ENCODE data around the gene DLK2. TPM values are rescaled to one million over a fixed set of nuclear protein-coding genes. Genes with fewer than 3 reads are reported as not detected.
A peak's percentile ranks its signal among the peaks of the same experiment; 100 is the strongest.

DLK2 gene
- total and polyA plus RNA-seq, 2 of the 13 experiments (the other 11 are each of a cell fraction or from before 2014, with no cell fraction given), result 1.2 to 3.8 TPM

DNA sequence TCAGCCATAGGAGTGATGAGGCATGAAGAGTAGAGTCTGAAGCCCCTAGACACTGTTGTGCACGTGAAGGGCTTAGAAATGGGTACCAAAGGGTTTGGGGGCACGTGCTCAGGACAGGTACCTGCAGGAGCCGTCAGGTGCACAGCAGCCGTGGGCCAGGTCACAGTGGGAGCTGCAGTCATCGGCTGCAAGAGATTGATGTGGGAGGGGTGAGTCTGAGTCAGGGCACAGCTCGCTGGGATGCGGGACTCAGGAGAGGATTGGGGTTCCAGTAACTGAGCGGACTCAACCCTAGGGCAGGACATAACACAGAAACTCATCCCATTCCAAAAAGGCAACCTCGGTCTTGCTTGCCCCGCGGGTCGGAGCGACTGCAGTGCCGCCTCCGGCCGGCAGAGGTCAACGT is 1.1 kb downstream of the DLK2 start (continued):
- no peak for TF ChIP-seq KIAA2018 (CRISPR knock-in tag; IDR thresholded peaks at IDR 0.05; ENCODE audit: borderline replicate concordance)
- no peak for TF ChIP-seq AHR (CRISPR knock-in tag; IDR thresholded peaks at IDR 0.05)
- no peak; the same call in 1 of the 2 replicates for TF ChIP-seq ZBTB26 (CRISPR knock-in tag; IDR thresholded peaks at IDR 0.05; ENCODE audit: borderline replicate concordance)
- TF ChIP-seq MIER2 (CRISPR knock-in tag; IDR thresholded peaks at IDR 0.05), result no peak
- no peak for TF ChIP-seq DR1 (CRISPR knock-in tag; IDR thresholded peaks at IDR 0.05)
- no peak for TF ChIP-seq KDM5A (IDR thresholded peaks at IDR 0.05; ENCODE audit: borderline replicate concordance, low read length)
- TF ChIP-seq, protein P1, sequence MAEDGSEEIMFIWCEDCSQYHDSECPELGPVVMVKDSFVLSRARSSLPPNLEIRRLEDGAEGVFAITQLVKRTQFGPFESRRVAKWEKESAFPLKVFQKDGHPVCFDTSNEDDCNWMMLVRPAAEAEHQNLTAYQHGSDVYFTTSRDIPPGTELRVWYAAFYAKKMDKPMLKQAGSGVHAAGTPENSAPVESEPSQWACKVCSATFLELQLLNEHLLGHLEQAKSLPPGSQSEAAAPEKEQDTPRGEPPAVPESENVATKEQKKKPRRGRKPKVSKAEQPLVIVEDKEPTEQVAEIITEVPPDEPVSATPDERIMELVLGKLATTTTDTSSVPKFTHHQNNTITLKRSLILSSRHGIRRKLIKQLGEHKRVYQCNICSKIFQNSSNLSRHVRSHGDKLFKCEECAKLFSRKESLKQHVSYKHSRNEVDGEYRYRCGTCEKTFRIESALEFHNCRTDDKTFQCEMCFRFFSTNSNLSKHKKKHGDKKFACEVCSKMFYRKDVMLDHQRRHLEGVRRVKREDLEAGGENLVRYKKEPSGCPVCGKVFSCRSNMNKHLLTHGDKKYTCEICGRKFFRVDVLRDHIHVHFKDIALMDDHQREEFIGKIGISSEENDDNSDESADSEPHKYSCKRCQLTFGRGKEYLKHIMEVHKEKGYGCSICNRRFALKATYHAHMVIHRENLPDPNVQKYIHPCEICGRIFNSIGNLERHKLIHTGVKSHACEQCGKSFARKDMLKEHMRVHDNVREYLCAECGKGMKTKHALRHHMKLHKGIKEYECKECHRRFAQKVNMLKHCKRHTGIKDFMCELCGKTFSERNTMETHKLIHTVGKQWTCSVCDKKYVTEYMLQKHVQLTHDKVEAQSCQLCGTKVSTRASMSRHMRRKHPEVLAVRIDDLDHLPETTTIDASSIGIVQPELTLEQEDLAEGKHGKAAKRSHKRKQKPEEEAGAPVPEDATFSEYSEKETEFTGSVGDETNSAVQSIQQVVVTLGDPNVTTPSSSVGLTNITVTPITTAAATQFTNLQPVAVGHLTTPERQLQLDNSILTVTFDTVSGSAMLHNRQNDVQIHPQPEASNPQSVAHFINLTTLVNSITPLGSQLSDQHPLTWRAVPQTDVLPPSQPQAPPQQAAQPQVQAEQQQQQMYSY (CRISPR knock-in tag; IDR thresholded peaks at IDR 0.05), result no peak
- TF ChIP-seq SOX13 (IDR thresholded peaks at IDR 0.05), result no peak
- TF ChIP-seq SOX13 (CRISPR knock-in tag; conservative IDR thresholded peaks at IDR 0.05 in 1 of 2, IDR thresholded peaks at IDR 0.05 in 1 of 2), result no peak
- TF ChIP-seq CTCF (CRISPR knock-in tag; IDR thresholded peaks at IDR 0.05), result peak; percentile 99; the same call in 1 of the 2 replicates
- no peak for TF ChIP-seq MED1 (CRISPR knock-in tag; IDR thresholded peaks at IDR 0.05)
- TF ChIP-seq HOXA9 (CRISPR knock-in tag; IDR thresholded peaks at IDR 0.05; ENCODE audit: borderline replicate concordance), result no peak
